ENCODE measurements around the gene ARHGAP5. TPM values are rescaled to one million over a fixed set of nuclear protein-coding genes. Genes with fewer than 3 reads are reported as not detected.
"Not testable (repeated sequence)": the region's sequence is repeated elsewhere in the genome, so short reads cannot be mapped to it uniquely, and the experiment has no call there.

ARHGAP5 gene
- total and polyA plus RNA-seq, 9 of the 15 experiments (the other 6 are each of a cell fraction or from before 2014, with no cell fraction given) = 3.1 to 21.8 (median 12.1) TPM

DNA sequence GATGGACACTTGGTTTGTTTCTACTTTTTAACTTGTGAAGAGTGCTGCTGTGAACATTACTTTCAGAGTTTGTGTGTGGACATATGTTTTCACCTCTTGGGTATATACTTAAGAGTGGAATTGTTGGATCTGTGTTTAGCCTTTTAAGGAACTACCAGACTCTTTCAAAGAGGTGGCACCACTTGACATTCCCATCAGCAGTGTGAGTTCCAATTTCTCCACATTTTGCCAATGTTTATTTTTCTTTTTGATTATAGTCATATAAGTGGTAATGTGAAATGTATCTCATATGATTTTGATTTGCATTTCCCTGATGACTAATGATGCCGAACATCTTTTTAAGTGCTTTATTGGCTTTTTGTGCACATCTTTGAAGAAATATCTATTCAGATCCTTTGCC is 44.8 kb downstream of the ARHGAP5 start (continued):
- TF ChIP-seq, protein P1, sequence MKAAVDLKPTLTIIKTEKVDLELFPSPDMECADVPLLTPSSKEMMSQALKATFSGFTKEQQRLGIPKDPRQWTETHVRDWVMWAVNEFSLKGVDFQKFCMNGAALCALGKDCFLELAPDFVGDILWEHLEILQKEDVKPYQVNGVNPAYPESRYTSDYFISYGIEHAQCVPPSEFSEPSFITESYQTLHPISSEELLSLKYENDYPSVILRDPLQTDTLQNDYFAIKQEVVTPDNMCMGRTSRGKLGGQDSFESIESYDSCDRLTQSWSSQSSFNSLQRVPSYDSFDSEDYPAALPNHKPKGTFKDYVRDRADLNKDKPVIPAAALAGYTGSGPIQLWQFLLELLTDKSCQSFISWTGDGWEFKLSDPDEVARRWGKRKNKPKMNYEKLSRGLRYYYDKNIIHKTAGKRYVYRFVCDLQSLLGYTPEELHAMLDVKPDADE (conservative IDR thresholded peaks at IDR 0.05; ENCODE audit: control insufficient read depth, low read depth, low read length) = no peak
- TF ChIP-seq ZNF347 (CRISPR knock-in tag; IDR thresholded peaks at IDR 0.05; ENCODE audit: low read depth) = no peak
- TF ChIP-seq, protein P2, sequence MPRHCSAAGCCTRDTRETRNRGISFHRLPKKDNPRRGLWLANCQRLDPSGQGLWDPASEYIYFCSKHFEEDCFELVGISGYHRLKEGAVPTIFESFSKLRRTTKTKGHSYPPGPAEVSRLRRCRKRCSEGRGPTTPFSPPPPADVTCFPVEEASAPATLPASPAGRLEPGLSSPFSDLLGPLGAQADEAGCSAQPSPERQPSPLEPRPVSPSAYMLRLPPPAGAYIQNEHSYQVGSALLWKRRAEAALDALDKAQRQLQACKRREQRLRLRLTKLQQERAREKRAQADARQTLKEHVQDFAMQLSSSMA (CRISPR knock-in tag; IDR thresholded peaks at IDR 0.05) = no peak
- no peak for TF ChIP-seq SMAD3 (CRISPR knock-in tag; conservative IDR thresholded peaks at IDR 0.05)
- TF ChIP-seq CHCHD3 (CRISPR knock-in tag; IDR thresholded peaks at IDR 0.05) = no peak
- TF ChIP-seq TEAD2 (tag; IDR thresholded peaks at IDR 0.05) = no peak
- no peak for TF ChIP-seq ZNF232 (CRISPR knock-in tag; IDR thresholded peaks at IDR 0.05)
- TF ChIP-seq ZNF23 (CRISPR knock-in tag; IDR thresholded peaks at IDR 0.05) = no peak
- TF ChIP-seq ZC3H11A (IDR thresholded peaks at IDR 0.05; ENCODE audit: low read depth, low read length) = no peak
- TF ChIP-seq, protein P3, sequence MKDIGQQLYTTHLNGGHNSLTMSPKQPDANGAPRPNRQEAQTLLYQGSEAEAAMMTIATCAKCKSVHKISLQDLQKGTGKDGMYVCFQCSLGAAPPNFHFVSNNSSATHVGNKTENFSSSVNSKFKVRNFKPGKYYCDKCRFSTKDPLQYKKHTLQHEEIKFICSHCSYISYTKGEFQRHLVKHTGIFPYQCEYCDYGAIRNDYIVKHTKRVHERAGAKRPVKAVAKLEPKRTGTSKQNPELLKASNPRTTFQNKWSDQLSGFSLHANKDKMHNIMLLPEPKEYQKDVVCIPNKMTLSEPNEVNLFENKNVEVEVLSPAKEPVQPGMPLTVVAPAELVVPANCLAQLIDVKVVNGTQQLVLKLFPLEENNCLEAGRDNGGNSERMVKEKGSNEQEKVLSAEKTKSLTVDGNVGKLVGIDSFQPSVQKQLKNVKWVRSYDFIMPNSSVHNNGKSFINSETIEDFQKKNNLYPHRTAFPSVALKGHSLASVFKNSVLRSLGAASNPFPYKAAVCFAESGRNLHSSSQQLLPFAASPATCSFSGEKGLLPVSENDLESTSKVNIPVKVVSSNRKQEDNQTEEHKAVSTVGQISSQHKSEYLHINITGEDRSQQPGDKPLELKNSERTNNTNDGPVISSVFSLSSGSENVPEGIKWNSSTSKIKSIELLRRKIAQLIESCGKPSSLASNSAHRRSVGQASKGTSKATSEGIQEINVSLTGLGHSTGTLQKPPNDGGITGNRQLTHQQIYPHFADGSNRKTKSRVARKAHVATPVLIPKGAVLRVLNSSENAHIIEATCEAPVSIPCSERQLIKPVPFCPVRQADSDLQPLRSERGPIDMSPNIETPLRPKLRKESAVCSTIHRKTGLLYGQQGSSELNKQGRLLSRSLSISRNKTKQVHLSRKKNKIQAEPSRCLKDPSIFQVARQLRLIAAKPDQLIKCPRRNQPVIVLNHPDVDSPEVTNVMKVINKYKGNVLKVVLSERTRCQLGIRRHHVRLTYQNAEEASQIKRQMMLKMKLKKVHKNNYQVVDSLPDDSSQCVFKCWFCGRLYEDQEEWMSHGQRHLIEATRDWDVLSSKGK (CRISPR knock-in tag; IDR thresholded peaks at IDR 0.05) = no peak
- no peak for TF ChIP-seq ZFX (CRISPR knock-in tag; IDR thresholded peaks at IDR 0.05)
- no peak for TF ChIP-seq ZNF197 (CRISPR knock-in tag; IDR thresholded peaks at IDR 0.05; ENCODE audit: low read depth)
- TF ChIP-seq, protein P4, sequence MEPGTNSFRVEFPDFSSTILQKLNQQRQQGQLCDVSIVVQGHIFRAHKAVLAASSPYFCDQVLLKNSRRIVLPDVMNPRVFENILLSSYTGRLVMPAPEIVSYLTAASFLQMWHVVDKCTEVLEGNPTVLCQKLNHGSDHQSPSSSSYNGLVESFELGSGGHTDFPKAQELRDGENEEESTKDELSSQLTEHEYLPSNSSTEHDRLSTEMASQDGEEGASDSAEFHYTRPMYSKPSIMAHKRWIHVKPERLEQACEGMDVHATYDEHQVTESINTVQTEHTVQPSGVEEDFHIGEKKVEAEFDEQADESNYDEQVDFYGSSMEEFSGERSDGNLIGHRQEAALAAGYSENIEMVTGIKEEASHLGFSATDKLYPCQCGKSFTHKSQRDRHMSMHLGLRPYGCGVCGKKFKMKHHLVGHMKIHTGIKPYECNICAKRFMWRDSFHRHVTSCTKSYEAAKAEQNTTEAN (CRISPR knock-in tag; IDR thresholded peaks at IDR 0.05) = no peak

DNA sequence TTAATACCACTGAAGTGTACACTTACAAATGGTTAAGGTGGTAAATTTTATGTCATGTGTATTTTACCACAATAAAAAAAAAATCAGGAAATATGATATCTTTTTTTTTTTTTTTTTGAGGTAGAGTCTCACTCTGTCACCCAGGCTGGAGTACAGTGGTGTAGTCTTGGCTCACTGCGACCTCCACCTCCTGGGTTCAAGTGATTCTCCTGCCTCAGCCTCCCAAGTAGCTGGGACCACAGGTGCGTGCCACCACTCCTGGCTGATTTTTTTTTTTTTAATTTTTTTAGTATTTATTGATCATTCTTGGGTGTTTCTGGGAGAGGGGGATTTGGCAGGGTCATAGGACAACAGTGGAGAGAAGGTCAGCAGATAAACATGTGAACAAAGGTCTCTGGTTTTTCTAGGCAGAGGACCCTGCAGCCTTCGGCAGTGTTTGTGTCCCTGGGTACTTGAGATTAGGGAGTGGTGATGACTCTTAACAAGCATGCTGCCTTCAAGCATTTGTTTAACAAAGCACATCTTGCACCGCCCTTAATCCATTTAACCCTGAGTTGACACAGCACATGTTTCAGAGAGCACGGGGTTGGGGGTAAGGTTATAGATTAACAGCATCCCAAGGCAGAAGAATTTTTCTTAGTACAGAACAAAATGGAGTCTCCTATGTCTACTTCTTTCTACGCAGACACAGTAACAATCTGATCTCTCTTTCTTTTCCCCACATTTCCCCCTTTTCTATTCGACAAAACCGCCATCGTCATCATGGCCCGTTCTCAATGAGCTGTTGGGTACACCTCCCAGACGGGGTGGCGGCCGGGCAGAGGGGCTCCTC is 50.0 kb downstream of the ARHGAP5 start:
- in situ Hi-C loops (cut with MboI); H4K20me1 ChIP-seq (replicated peaks; ENCODE audit: control insufficient read depth, insufficient read depth, low read length); H3K27me3 ChIP-seq (ENCODE audit: control insufficient read depth in 2 of 2, insufficient read depth in 2 of 2, low read length in 2 of 2); H3K36me3 ChIP-seq (ENCODE audit: control insufficient read depth, insufficient read depth, low read length); H3K27ac ChIP-seq (ENCODE audit: extremely low read depth, low read depth, low read length); CTCF ChIA-PET (ENCODE audit: low intra/inter-chr PET ratio); POLR2A ChIA-PET; H2AFZ ChIP-seq (ENCODE audit: low read depth, low read length); FAIRE-seq; H3K4me3 ChIP-seq; H3K4me2 ChIP-seq (ENCODE audit: insufficient read depth, low read length); H3K9me3 ChIP-seq (replicated peaks; ENCODE audit: control insufficient read depth, insufficient read depth, low read depth, low read length); intact Hi-C loops (cut with micrococcal nuclease); DNase-seq (ENCODE audit: extremely low read depth in 1 of 4, low spot score in 3 of 4); H3K9me1 ChIP-seq (ENCODE audit: control insufficient read depth, insufficient read depth, low read length); ATAC-seq; H3K4me1 ChIP-seq (replicated peaks in 1 of 2; ENCODE audit: control insufficient read depth in 2 of 2, insufficient read depth in 2 of 2, low read length in 2 of 2); BruUV-seq (replicated peaks); H3K9ac ChIP-seq (ENCODE audit: insufficient read depth in 1 of 2, low read depth in 2 of 2, low read length in 2 of 2): not testable (repeated sequence)
- peaks cover 13% of the 10 kb centered on the region; the same call in 1 of the 3 replicates for H3K79me2 ChIP-seq (ENCODE audit: control insufficient read depth, insufficient read depth, low read length)
- 33% methylated on average over 1 of the region's 13 CpGs for WGBS (ENCODE audit: insufficient coverage, low coverage, missing lambda C conversion rate)

All from K562 (cell line).